Erythroblast (primary cell): Measurements from ENCODE around the gene UBE3C.

Source experiments
- GATA1 ChIP-seq: IDR thresholded peaks from 2 replicates; pipeline ENCODE4 v1.6.1; 2011; ENCODE audit warnings: low read depth, mild to moderate bottlenecking, control low read depth, low read length, moderate library complexity
- POLR2A ChIP-seq: IDR thresholded peaks from 2 replicates; pipeline ENCODE4 v1.6.1; 2011; ENCODE audit warnings: mild to moderate bottlenecking, low read length

- TF ChIP-seq POLR2A (no peak), GATA1 (no peak)
These were observed 56.2 kb downstream of the UBE3C start for GRCh38 chr7:157194948-157195347.
